K562 (cell line): ENCODE measurements around the gene MYH15. TPM values are rescaled to one million over a fixed set of nuclear protein-coding genes. Genes with fewer than 3 reads are reported as not detected.

Experiments used
- ATAC-seq: fragments of 200-7000 bp; cut with Tn5 transposase; 3 replicates; pipeline ENCODE4 v1.9.1; 2020; ENCODE audit warnings: moderate library complexity
- BruUV-seq: library from RNA; stranded (reverse); fragments of 400-500 nt; replicated peaks from 2 replicates; lab custom pipeline; 2021; lab: Mats Ljungman, UMichigan
- CTCF ChIA-PET: fragments of 300-600 bp; formaldehyde crosslinking; extraction: SDS; loops from one replicate; lab custom pipeline; 2021; ENCODE audit warnings: low intra/inter-chr PET ratio; lab: Yijun Ruan, JAX
- POLR2A ChIA-PET: fragments of 300-600, 350-650 bp; sonication (Branson Sonifier 250); formaldehyde crosslinking; extraction: SDS; loops from one replicate; lab custom pipeline; 2021; ENCODE audit warnings: antibody characterized with exemption, inconsistent platforms; lab: Yijun Ruan, JAX
- DNase-seq, 4 experiments: peaks; one replicate each; pipeline versions ENCODE4 v3.0.0 to v3.0.0-alpha.2; 2011 to 2018; ENCODE audit warnings: low spot score in 3 of 4, mixed read lengths in 3 of 4; ENCODE audit errors: extremely low read depth in 1 of 4
- FAIRE-seq: peaks from 2 replicates; lab custom pipeline; 2011; peaks lifted over from hg19 to GRCh38; lab: Jason Lieb, UNC
- H2AFZ ChIP-seq: 2 replicates; pipeline ENCODE4 v1.6.0; 2011; ENCODE audit warnings: low read depth, low read length, control low read depth, inconsistent platforms
- H3K27ac ChIP-seq: fragments of 200-600 bp; 3 replicates; pipeline ENCODE4 v1.8.0; 2011; ENCODE audit warnings: low read depth, mild to moderate bottlenecking, control low read depth, inconsistent platforms, low read length, moderate library complexity, mixed read lengths; ENCODE audit errors: extremely low read depth
- H3K27me3 ChIP-seq, 2 experiments: fragments of 300-600 bp in 1 of 2; 2 replicates in 1 of 2; 3 replicates in 1 of 2; pipeline versions ENCODE4 v1.6.0 to v1.8.0; 2011; ENCODE audit warnings: inconsistent platforms in 2 of 2, low read length in 2 of 2, mild to moderate bottlenecking in 1 of 2, mixed read lengths in 1 of 2, moderate library complexity in 1 of 2; ENCODE audit not compliant: control insufficient read depth in 2 of 2, insufficient read depth in 2 of 2
- H3K36me3 ChIP-seq: fragments of 300-600 bp; 3 replicates; pipeline ENCODE4 v1.8.0; 2011; ENCODE audit warnings: mild to moderate bottlenecking, low read length, inconsistent platforms; ENCODE audit not compliant: control insufficient read depth, insufficient read depth
- H3K4me1 ChIP-seq, 2 experiments: fragments of 200-600 bp in 1 of 2; replicated peaks in 1 of 2; 2 replicates in 1 of 2; 3 replicates in 1 of 2; pipeline versions ENCODE4 v1.5.1 to v1.8.0; 2011; ENCODE audit warnings: inconsistent platforms in 2 of 2, low read length in 2 of 2, mild to moderate bottlenecking in 1 of 2, mixed read lengths in 1 of 2, moderate library complexity in 1 of 2; ENCODE audit not compliant: control insufficient read depth in 2 of 2, insufficient read depth in 2 of 2
- H3K4me2 ChIP-seq: 2 replicates; pipeline ENCODE4 v1.6.1; 2011; ENCODE audit warnings: low read length, control low read depth, inconsistent platforms, mixed read lengths; ENCODE audit not compliant: insufficient read depth
- H3K4me3 ChIP-seq: fragments of 200-600 bp; sonication (generic), shearing (Covaris generic); 2 replicates; pipeline ENCODE4 v1.5.1; 2016; ENCODE audit warnings: control low read depth, inconsistent platforms
- H3K79me2 ChIP-seq: fragments of 200-600 bp; 3 replicates; pipeline ENCODE4 v1.8.0; 2011; ENCODE audit warnings: low read length, inconsistent platforms; ENCODE audit not compliant: control insufficient read depth, insufficient read depth
- H3K9ac ChIP-seq, 2 experiments: 2 replicates each; pipeline versions ENCODE4 v1.6.0 to v1.6.1; 2011; ENCODE audit warnings: low read depth in 2 of 2, low read length in 2 of 2, control low read depth in 1 of 2, inconsistent platforms in 1 of 2, mild to moderate bottlenecking in 1 of 2, mixed read lengths in 1 of 2; ENCODE audit not compliant: insufficient read depth in 1 of 2
- H3K9me1 ChIP-seq: one replicate; pipeline ENCODE4 v1.6.0; 2011; ENCODE audit warnings: inconsistent platforms, mild to moderate bottlenecking, low read length, moderate library complexity; ENCODE audit not compliant: control insufficient read depth, insufficient read depth
- H3K9me3 ChIP-seq: replicated peaks from 2 replicates; pipeline ENCODE4 v1.5.1; 2011; ENCODE audit warnings: low read depth, low read length, inconsistent platforms; ENCODE audit not compliant: control insufficient read depth, insufficient read depth
- H4K20me1 ChIP-seq: replicated peaks from 2 replicates; pipeline ENCODE4 v1.6.1; 2011; ENCODE audit warnings: low read length, inconsistent platforms, mixed read lengths; ENCODE audit not compliant: control insufficient read depth, insufficient read depth
- HOMEZ ChIP-seq: fragments of 250-450 bp; sonication (Bioruptor Pico); IDR thresholded peaks from 2 replicates; pipeline ENCODE4 v1.4.0; 2020; ENCODE audit warnings: mild to moderate bottlenecking, moderate library complexity
- KAT2B ChIP-seq: IDR thresholded peaks from one replicate; pipeline ENCODE4 v1.6.1; 2012; ENCODE audit warnings: low read depth, mild to moderate bottlenecking, control low read depth, inconsistent platforms, low read length, moderate library complexity
- MTA1 ChIP-seq: fragments of 450-650 bp; IDR thresholded peaks from 2 replicates; pipeline ENCODE4 v1.6.1; 2017; ENCODE audit warnings: borderline replicate concordance
- SRSF7 ChIP-seq: fragments of 200-400 bp; formaldehyde crosslinking; optimal IDR thresholded peaks from 2 replicates; pipeline ENCODE3; 2017; ENCODE audit warnings: mild to moderate bottlenecking, low read depth, low read length
- SUPT5H ChIP-seq: fragments of 450-650 bp; IDR thresholded peaks from 2 replicates; pipeline ENCODE4 v1.6.1; 2016
- ZNF324 ChIP-seq: fragments of 250-450 bp; sonication (Bioruptor Pico); IDR thresholded peaks from 2 replicates; pipeline ENCODE4 v1.4.0; 2020; ENCODE audit warnings: mild to moderate bottlenecking
- ZNF444 ChIP-seq: fragments of 250-450 bp; sonication (Bioruptor Pico); IDR thresholded peaks from 2 replicates; pipeline ENCODE4 v1.4.0; 2020; ENCODE audit warnings: mild to moderate bottlenecking, moderate library complexity
- ZNF668 ChIP-seq: fragments of 250-450 bp; sonication (Bioruptor Pico); IDR thresholded peaks from 2 replicates; pipeline ENCODE4 v1.8.0; 2022; ENCODE audit warnings: mild to moderate bottlenecking, inconsistent platforms
- WGBS: fragments of 100-300 bp; shearing (Covaris generic); methylation state at CpG from one replicate; pipeline ENCODE4 v1.1.6; 2016; ENCODE audit warnings: low coverage, mixed read lengths; ENCODE audit not compliant: insufficient coverage; ENCODE audit errors: missing lambda C conversion rate; 5-methylcytosine and 5-hydroxymethylcytosine counted together
- in situ Hi-C: fragments of 300-500 bp; cut with MboI; formaldehyde crosslinking; loops from 4 replicates; pipeline ENCODE4 v1.15.0; 2018; ENCODE audit warnings: inconsistent platforms, mixed read lengths
- intact Hi-C: fragments of 100-400 bp; cut with micrococcal nuclease; formaldehyde crosslinking; loops from 2 replicates; pipeline ENCODE4 v1.14.2; 2022
- polyA plus RNA-seq, 8 experiments: library from polyadenylated mRNA; depleted of rRNA in 4 of 8; stranded (reverse) in 5 of 8; unstranded in 3 of 8; fragments of >200 nt; fragmentation: Nextera tagmentation in 2 of 8; fragmentation: Illumina TruSeq in 1 of 8; extraction: Ambion mirVana in 2 of 8; extraction: Trizol in 1 of 8; gene quantifications; 2 replicates each; pipeline versions ENCODE4 v1.2.1 to v1.2.3, GENCODE V29; 2011 to 2014; ENCODE audit warnings: inconsistent platforms in 1 of 8, missing spikeins in 1 of 8
- total RNA-seq, 7 experiments: library from RNA; depleted of rRNA in 6 of 7; stranded (reverse); fragments of >200 nt in 6 of 7; fragmentation: Illumina TruSeq in 2 of 7; extraction: Trizol in 2 of 7; gene quantifications; 2 replicates each; pipeline versions ENCODE4 v1.2.1 to v1.2.3, GENCODE V29; 2011 to 2021; ENCODE audit warnings: low replicate concordance in 1 of 7
- TF ChIP-seq, protein P1 (sequence below): fragments of 250-450 bp; sonication (Bioruptor Pico); IDR thresholded peaks from 2 replicates; pipeline ENCODE4 v1.4.0; 2020; ENCODE audit warnings: mild to moderate bottlenecking

Gene MYH15
- total and polyA plus RNA-seq, 9 of the 15 experiments (the other 6 are each of a cell fraction or from before 2014, with no cell fraction given): 0.03 to 0.29 (median 0.12) TPM

DNA sequence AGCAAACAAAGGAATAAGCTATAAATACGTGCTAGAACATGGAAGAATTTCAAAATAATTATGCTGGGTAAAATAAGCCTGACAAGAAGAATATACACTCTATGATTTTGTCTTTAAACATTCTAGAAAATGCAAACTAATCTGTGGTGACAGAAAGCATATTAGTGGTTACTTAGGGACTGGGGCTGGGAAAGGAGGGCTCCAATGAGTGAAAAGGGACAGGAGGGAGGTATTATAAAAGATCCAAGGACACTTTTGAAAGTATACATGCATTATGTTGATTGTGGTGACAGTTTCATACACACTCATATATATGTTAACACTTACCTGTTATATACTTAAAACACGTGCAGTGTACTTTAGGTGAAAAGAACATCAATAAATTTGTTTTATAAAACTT is 23.0 kb downstream of the MYH15 start:
- no peak overlapping the region for H3K27ac ChIP-seq
- intact Hi-C loops (loop anchor here (5.0 to 10.0 kb wide), 3 partner anchors 120 to 1253 kb away; no protein-coding TSS in a partner anchor), in situ Hi-C loops (loop anchor here (25.0 kb wide), 1 partner anchor 425 kb away; no protein-coding TSS in a partner anchor)
- no peaks in the 10 kb centered on the region for H3K9me3 ChIP-seq
- 4% methylated on average over 2 of the region's 2 CpGs for WGBS
- TF ChIP-seq ZNF668 (CRISPR knock-in tag) (no peak), KAT2B (no peak), SRSF7 (no peak), ZNF444 (CRISPR knock-in tag) (no peak), SUPT5H (no peak), MTA1 (no peak), HOMEZ (CRISPR knock-in tag) (no peak), ZNF324 (CRISPR knock-in tag) (no peak)
- TF ChIP-seq, protein P1, sequence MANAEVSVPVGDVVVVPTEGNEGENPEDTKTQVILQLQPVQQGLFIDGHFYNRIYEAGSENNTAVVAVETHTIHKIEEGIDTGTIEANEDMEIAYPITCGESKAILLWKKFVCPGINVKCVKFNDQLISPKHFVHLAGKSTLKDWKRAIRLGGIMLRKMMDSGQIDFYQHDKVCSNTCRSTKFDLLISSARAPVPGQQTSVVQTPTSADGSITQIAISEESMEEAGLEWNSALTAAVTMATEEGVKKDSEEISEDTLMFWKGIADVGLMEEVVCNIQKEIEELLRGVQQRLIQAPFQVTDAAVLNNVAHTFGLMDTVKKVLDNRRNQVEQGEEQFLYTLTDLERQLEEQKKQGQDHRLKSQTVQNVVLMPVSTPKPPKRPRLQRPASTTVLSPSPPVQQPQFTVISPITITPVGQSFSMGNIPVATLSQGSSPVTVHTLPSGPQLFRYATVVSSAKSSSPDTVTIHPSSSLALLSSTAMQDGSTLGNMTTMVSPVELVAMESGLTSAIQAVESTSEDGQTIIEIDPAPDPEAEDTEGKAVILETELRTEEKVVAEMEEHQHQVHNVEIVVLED: no peak
- DNase-seq: no peak
- no peak overlapping the region for H3K9ac ChIP-seq
- H3K4me1 ChIP-seq: no peaks in the 10 kb centered on the region; a peak in 1 of 5 replicates
- no peaks in the 10 kb centered on the region for H3K36me3 ChIP-seq
- H3K27me3 ChIP-seq: peaks cover 0 to 3% of the 10 kb centered on the region in 2 experiments; a peak in 1 of 5 replicates
- no peak overlapping the region for H2AFZ ChIP-seq
- BruUV-seq: no TSS peak
- no peak for FAIRE-seq
- H3K4me3 ChIP-seq: no peak overlapping the region
- H4K20me1 ChIP-seq: no peaks in the 10 kb centered on the region
- H3K4me2 ChIP-seq: no peak overlapping the region
- no peak for ATAC-seq
- POLR2A ChIA-PET: no interaction called here
- no peaks in the 10 kb centered on the region for H3K9me1 ChIP-seq
- no peaks in the 10 kb centered on the region for H3K79me2 ChIP-seq
- CTCF ChIA-PET: no interaction called here
